Vagina (tissue), 2 donors: ENCODE data around the gene GORASP2. TPM values are rescaled to one million over a fixed set of nuclear protein-coding genes. Genes with fewer than 3 reads are reported as not detected.

Experiments
- DNase-seq, 2 donors: peaks; one replicate each; pipeline ENCODE4 v3.0.0-alpha.2; 2017; ENCODE audit errors: extremely low spot score in 2 of 2
- H3K27ac ChIP-seq: fragments of 200-600 bp; sonication (generic); one replicate; pipeline ENCODE4 v1.5.1; 2019
- H3K27me3 ChIP-seq: fragments of 200-600 bp; sonication (generic); one replicate; pipeline ENCODE4 v1.5.1; 2019
- H3K36me3 ChIP-seq, 2 donors: fragments of 200-600 bp; sonication (generic); one replicate each; pipeline ENCODE4 v1.5.1; 2017 to 2019
- H3K4me1 ChIP-seq: fragments of 200-600 bp; sonication (generic); one replicate; pipeline ENCODE4 v1.5.1; 2019
- H3K4me3 ChIP-seq, 2 donors: fragments of 200-600 bp; sonication (generic); 1 replicate in 1 of 2; 2 replicates in 1 of 2; pipeline ENCODE4 v1.5.1; 2016 to 2019
- H3K9me3 ChIP-seq: fragments of 200-600 bp; sonication (generic); one replicate; pipeline ENCODE4 v1.5.1; 2019
- CTCF ChIP-seq, 3 experiments: fragments of 450-650 bp in 2 of 3; fragments of 200-600 bp in 1 of 3; sonication (generic) in 1 of 3; IDR thresholded peaks; one replicate each; pipeline ENCODE4 v1.5.1; 2017 to 2019; ENCODE audit warnings: antibody characterized with exemption in 3 of 3, mild to moderate bottlenecking in 2 of 3, moderate library complexity in 2 of 3
- POLR2A ChIP-seq, 2 donors: fragments of 450-650 bp; IDR thresholded peaks; one replicate each; pipeline ENCODE4 v1.6.1; 2017; ENCODE audit warnings: antibody characterized with exemption in 2 of 2, mild to moderate bottlenecking in 2 of 2, moderate library complexity in 2 of 2
- POLR2AphosphoS5 ChIP-seq, 2 donors: sonication (generic); formaldehyde crosslinking; IDR thresholded peaks; one replicate each; pipeline ENCODE4 v1.9.0; 2017; ENCODE audit warnings: antibody characterized with exemption in 2 of 2, mild to moderate bottlenecking in 2 of 2, low read depth in 1 of 2; ENCODE audit not compliant: insufficient read depth in 1 of 2
- intact Hi-C: fragments of 100-400 bp; cut with DNase I; formaldehyde crosslinking; loops from one replicate; pipeline ENCODE4 v1.15.1; 2023
- total RNA-seq: library from RNA; depleted of rRNA; stranded (reverse); fragments of >200 nt; gene quantifications from one replicate; pipeline ENCODE4 v1.2.3, GENCODE V29; 2016

The GORASP2 gene
- total RNA-seq, 1 donor from 2014 or later: 18.2 TPM

DNA sequence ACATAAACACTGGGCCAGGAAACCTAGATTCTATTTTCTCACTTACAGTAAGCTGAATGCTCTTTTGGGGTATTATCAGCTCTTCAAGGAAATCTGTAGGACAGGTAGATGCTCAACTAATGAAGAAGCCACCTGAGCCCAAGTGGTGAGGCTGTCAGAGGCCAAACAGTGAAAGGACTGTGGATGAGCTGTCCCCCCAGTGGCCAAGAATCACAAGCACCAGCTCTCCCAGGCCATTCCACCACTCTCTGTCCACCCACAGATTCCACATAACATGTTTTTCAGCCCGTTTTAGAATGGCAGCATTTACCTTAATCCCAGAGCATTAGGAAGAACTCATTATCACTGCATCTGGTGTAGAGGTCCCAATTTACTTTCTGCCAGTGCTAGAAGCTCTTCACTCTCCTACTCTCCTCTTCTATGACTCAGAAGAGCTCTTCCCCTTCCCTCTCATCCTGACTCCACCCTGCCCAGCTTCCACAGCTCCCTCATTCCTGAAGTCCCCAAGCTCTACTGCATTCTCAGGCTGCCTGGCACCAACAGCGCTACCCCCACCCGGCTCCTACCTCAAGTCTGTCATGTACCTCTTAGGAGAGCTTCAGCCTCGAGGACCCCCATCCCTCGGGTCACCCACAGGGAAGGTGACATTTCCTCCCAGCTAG is 43.8 kb upstream of the GORASP2 start:
- Histone ChIP-seq H3K36me3 (no peaks in the 10 kb centered on the region), H3K27me3 (no peaks in the 10 kb centered on the region), H3K4me3 (no peak overlapping the region), H3K4me1 (no peaks in the 10 kb centered on the region), H3K9me3 (no peaks in the 10 kb centered on the region), H3K27ac (no peak overlapping the region)
- no peak for DNase-seq
- TF ChIP-seq POLR2A (IDR thresholded peaks at IDR 0.05) (no peak), CTCF (IDR thresholded peaks at IDR 0.05) (no peak), POLR2AphosphoS5 (IDR thresholded peaks at IDR 0.05; ENCODE audit: insufficient read depth in 1 of 2, low read depth in 1 of 2) (no peak)
- intact Hi-C loops: no loop called here

DNA sequence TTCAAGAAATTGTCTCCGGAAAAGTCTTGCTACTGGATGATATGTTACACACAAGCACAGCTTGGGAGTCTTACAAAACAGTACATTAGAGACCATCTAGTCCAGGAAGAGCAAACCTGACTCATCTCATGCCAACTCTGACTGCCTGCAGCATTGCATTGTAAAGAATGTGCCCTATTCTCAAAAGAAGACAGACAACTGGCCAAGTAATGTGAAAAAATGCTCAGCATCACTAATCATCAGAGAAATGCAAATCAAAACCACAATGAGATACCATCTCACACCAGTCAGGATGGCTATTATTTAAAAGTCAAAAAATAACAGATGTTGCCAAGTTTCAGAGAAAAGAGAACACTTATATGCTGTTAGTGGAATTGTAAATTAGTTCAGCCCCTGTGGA is 42.7 kb upstream of the GORASP2 start:
- H3K36me3 ChIP-seq: no peaks in the 10 kb centered on the region
- H3K27ac ChIP-seq: no peak overlapping the region
- no peaks in the 10 kb centered on the region for H3K9me3 ChIP-seq
- DNase-seq: no peak
- intact Hi-C loops: no loop called here
- no peaks in the 10 kb centered on the region for H3K4me1 ChIP-seq
- H3K4me3 ChIP-seq: no peak overlapping the region
- no peaks in the 10 kb centered on the region for H3K27me3 ChIP-seq
- TF ChIP-seq POLR2AphosphoS5 (IDR thresholded peaks at IDR 0.05; ENCODE audit: insufficient read depth in 1 of 2, low read depth in 1 of 2): no peak
- no peak for TF ChIP-seq CTCF (IDR thresholded peaks at IDR 0.05)
- TF ChIP-seq POLR2A (IDR thresholded peaks at IDR 0.05): no peak

GRCh38 chr2:170887496-170887895 is 41.6 kb upstream of the GORASP2 start:
- DNase-seq: no peak

GRCh38 chr2:170887896-170888295 is 41.2 kb upstream of the GORASP2 start:
- Histone ChIP-seq H3K4me1 (no peaks in the 10 kb centered on the region), H3K9me3 (no peaks in the 10 kb centered on the region), H3K27ac (no peak overlapping the region), H3K36me3 (no peaks in the 10 kb centered on the region), H3K4me3 (no peak overlapping the region), H3K27me3 (no peaks in the 10 kb centered on the region)
- TF ChIP-seq POLR2AphosphoS5 (IDR thresholded peaks at IDR 0.05; ENCODE audit: insufficient read depth in 1 of 2, low read depth in 1 of 2): no peak
- TF ChIP-seq CTCF (IDR thresholded peaks at IDR 0.05): no peak
- TF ChIP-seq POLR2A (IDR thresholded peaks at IDR 0.05): no peak
- no peak for DNase-seq
- intact Hi-C loops: no loop called here

More at GRCh38 chr2:170887496-170887895, 41.6 kb upstream of the GORASP2 start:
- H3K36me3 ChIP-seq: no peaks in the 10 kb centered on the region
- H3K4me1 ChIP-seq: no peaks in the 10 kb centered on the region
- H3K9me3 ChIP-seq: no peaks in the 10 kb centered on the region
- H3K4me3 ChIP-seq: no peak overlapping the region
- intact Hi-C loops: no loop called here
- H3K27me3 ChIP-seq: no peaks in the 10 kb centered on the region
- TF ChIP-seq CTCF (IDR thresholded peaks at IDR 0.05): no peak
- no peak for TF ChIP-seq POLR2AphosphoS5 (IDR thresholded peaks at IDR 0.05; ENCODE audit: insufficient read depth in 1 of 2, low read depth in 1 of 2)
- TF ChIP-seq POLR2A (IDR thresholded peaks at IDR 0.05): no peak
- H3K27ac ChIP-seq: no peak overlapping the region

DNA sequence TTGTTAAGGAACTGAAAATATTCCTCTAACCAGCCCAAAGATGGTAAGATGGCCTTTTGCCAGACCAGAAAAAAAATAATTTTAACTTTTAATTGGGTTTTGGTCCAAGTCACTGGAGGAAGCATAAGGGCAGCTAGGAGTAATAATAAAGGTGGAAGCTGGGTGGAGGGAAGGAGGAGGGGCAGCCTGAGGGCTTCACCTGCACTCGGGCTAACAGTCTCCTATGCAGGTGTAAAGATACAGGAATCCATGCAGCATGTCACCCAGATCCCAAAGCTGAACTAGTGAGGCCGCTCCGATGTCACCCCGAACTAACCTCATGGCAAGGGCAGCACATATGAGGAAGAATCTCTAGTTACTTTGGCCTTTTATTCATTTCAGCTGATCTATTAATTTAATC is 37.2 kb upstream of the GORASP2 start:
- H3K4me3 ChIP-seq: no peak overlapping the region
- H3K27ac ChIP-seq: no peak overlapping the region
- H3K27me3 ChIP-seq: no peaks in the 10 kb centered on the region
- no peak for DNase-seq
- no peaks in the 10 kb centered on the region for H3K4me1 ChIP-seq
- no peaks in the 10 kb centered on the region for H3K9me3 ChIP-seq
- intact Hi-C loops: no loop called here
- H3K36me3 ChIP-seq: no peaks in the 10 kb centered on the region
- no peak for TF ChIP-seq POLR2A (IDR thresholded peaks at IDR 0.05)
- TF ChIP-seq CTCF (IDR thresholded peaks at IDR 0.05): no peak
- no peak for TF ChIP-seq POLR2AphosphoS5 (IDR thresholded peaks at IDR 0.05; ENCODE audit: insufficient read depth in 1 of 2, low read depth in 1 of 2)
